ENCODE results near the gene GLDC.
"Not testable (repeated sequence)": the region's sequence is repeated elsewhere in the genome, so short reads cannot be mapped to it uniquely, and the experiment has no call there.

GLDC gene

GRCh38 chr9:6622784-6623183 lies 22.7 kb downstream of the GLDC start:
- peaks cover 15% of the 10 kb centered on the region for H3K27me3 Mint-ChIP-seq
- CTCF ChIA-PET, H3K36me3 Mint-ChIP-seq, DNase-seq, H3K4me1 Mint-ChIP-seq, H3K9me3 Mint-ChIP-seq, H3K27ac Mint-ChIP-seq, H3K4me3 Mint-ChIP-seq: not testable (repeated sequence)

- Mint-ChIP-seq H3K36me3 (no peaks in the 10 kb centered on the region), H3K4me3 (no peak overlapping the region), H3K4me1 (no peaks in the 10 kb centered on the region), H3K27ac (no peak overlapping the region), H3K27me3 (peaks cover 9% of the 10 kb centered on the region), H3K9me3 (no peaks in the 10 kb centered on the region)
- CTCF ChIA-PET = no interaction called here
- no peak for DNase-seq
Measured at GRCh38 chr9:6620796-6621195, 24.7 kb downstream of the GLDC start.

- Mint-ChIP-seq H3K27ac (no peak overlapping the region), H3K36me3 (no peaks in the 10 kb centered on the region), H3K27me3 (peaks cover 6% of the 10 kb centered on the region), H3K9me3 (no peaks in the 10 kb centered on the region), H3K4me3 (no peak overlapping the region), H3K4me1 (no peaks in the 10 kb centered on the region)
- CTCF ChIA-PET = interaction anchor here (0.6 kb wide), 1 partner anchor 18 kb away, joined by 4 read pairs; no protein-coding TSS in a partner anchor
- no peak for DNase-seq
Measured at GRCh38 chr9:6620353-6620752, 25.2 kb downstream of the GLDC start.

GRCh38 chr9:6619909-6620308 lies 25.6 kb downstream of the GLDC start:
- DNase-seq = no peak
- Mint-ChIP-seq H3K4me3 (no peak overlapping the region), H3K36me3 (no peaks in the 10 kb centered on the region), H3K27ac (no peak overlapping the region), H3K27me3 (peaks cover 3% of the 10 kb centered on the region), H3K4me1 (no peaks in the 10 kb centered on the region), H3K9me3 (no peaks in the 10 kb centered on the region)
- CTCF ChIA-PET = interaction anchor here (0.6 kb wide), 1 partner anchor 19 kb away, joined by 4 read pairs; no protein-coding TSS in a partner anchor

GRCh38 chr9:6616951-6617602 lies 28.5 kb downstream of the GLDC start:
- Mint-ChIP-seq H3K27ac (no peak overlapping the region), H3K4me3 (no peak overlapping the region), H3K9me3 (no peaks in the 10 kb centered on the region), H3K36me3 (no peaks in the 10 kb centered on the region), H3K4me1 (no peaks in the 10 kb centered on the region), H3K27me3 (no peaks in the 10 kb centered on the region)
- CTCF ChIA-PET = no interaction called here
- DNase-seq = no peak

GRCh38 chr9:6614489-6614888 lies 31.0 kb downstream of the GLDC start:
- Mint-ChIP-seq H3K4me1 (no peaks in the 10 kb centered on the region), H3K4me3 (no peak overlapping the region), H3K27ac (no peak overlapping the region), H3K36me3 (no peaks in the 10 kb centered on the region), H3K9me3 (no peaks in the 10 kb centered on the region), H3K27me3 (no peaks in the 10 kb centered on the region)
- CTCF ChIA-PET = no interaction called here
- DNase-seq = no peak

- CTCF ChIA-PET = no interaction called here
- Mint-ChIP-seq H3K36me3 (no peaks in the 10 kb centered on the region), H3K4me3 (no peak overlapping the region), H3K27ac (no peak overlapping the region), H3K27me3 (no peaks in the 10 kb centered on the region), H3K4me1 (no peaks in the 10 kb centered on the region), H3K9me3 (no peaks in the 10 kb centered on the region)
- DNase-seq = no peak
Measured at GRCh38 chr9:6611865-6612264, 33.7 kb downstream of the GLDC start.

GRCh38 chr9:6610073-6610472 lies 35.5 kb downstream of the GLDC start:
- DNase-seq = no peak
- Mint-ChIP-seq H3K27ac (no peak overlapping the region), H3K9me3 (no peaks in the 10 kb centered on the region), H3K27me3 (no peaks in the 10 kb centered on the region), H3K4me1 (no peaks in the 10 kb centered on the region), H3K36me3 (no peaks in the 10 kb centered on the region), H3K4me3 (no peak overlapping the region)
- CTCF ChIA-PET = no interaction called here

GRCh38 chr9:6609497-6610016 lies 36.0 kb downstream of the GLDC start:
- Mint-ChIP-seq H3K36me3 (no peaks in the 10 kb centered on the region), H3K9me3 (no peaks in the 10 kb centered on the region), H3K4me1 (no peaks in the 10 kb centered on the region), H3K27ac (no peak overlapping the region), H3K27me3 (no peaks in the 10 kb centered on the region), H3K4me3 (no peak overlapping the region)
- CTCF ChIA-PET = no interaction called here
- no peak for DNase-seq

- Mint-ChIP-seq H3K4me3 (no peak overlapping the region), H3K4me1 (no peaks in the 10 kb centered on the region), H3K9me3 (no peaks in the 10 kb centered on the region), H3K27ac (no peak overlapping the region), H3K27me3 (no peaks in the 10 kb centered on the region), H3K36me3 (no peaks in the 10 kb centered on the region)
- CTCF ChIA-PET = interaction anchor here (0.6 kb wide), 1 partner anchor 1024 kb away, joined by 3 read pairs; no protein-coding TSS in a partner anchor
- DNase-seq = no peak
Measured at GRCh38 chr9:6605202-6605601, 40.3 kb downstream of the GLDC start.

GRCh38 chr9:6600426-6600825 lies 45.1 kb downstream of the GLDC start:
- Mint-ChIP-seq H3K36me3 (no peaks in the 10 kb centered on the region), H3K27ac (no peak overlapping the region), H3K4me1 (peaks cover 5% of the 10 kb centered on the region), H3K4me3 (no peak overlapping the region), H3K27me3 (no peaks in the 10 kb centered on the region), H3K9me3 (no peaks in the 10 kb centered on the region)
- CTCF ChIA-PET = no interaction called here
- no peak for DNase-seq

GRCh38 chr9:6600006-6600405 lies 45.5 kb downstream of the GLDC start:
- H3K4me3 Mint-ChIP-seq = no peak overlapping the region
- DNase-seq = no peak
- CTCF ChIA-PET = no interaction called here
- H3K27me3 Mint-ChIP-seq = no peaks in the 10 kb centered on the region
- no peaks in the 10 kb centered on the region for H3K36me3 Mint-ChIP-seq
- H3K9me3 Mint-ChIP-seq = no peaks in the 10 kb centered on the region
- peaks cover 5% of the 10 kb centered on the region for H3K4me1 Mint-ChIP-seq
- no peak overlapping the region for H3K27ac Mint-ChIP-seq

- H3K36me3 Mint-ChIP-seq = no peaks in the 10 kb centered on the region
- no peaks in the 10 kb centered on the region for H3K27me3 Mint-ChIP-seq
- H3K4me3 Mint-ChIP-seq = no peak overlapping the region
- H3K4me1 Mint-ChIP-seq = peaks cover 5% of the 10 kb centered on the region
- no peak overlapping the region for H3K27ac Mint-ChIP-seq
- DNase-seq = no peak
- H3K9me3 Mint-ChIP-seq = no peaks in the 10 kb centered on the region
- CTCF ChIA-PET = interaction anchor here (1.0 to 1.3 kb wide), 2 partner anchors 13 to 15 kb away, joined by 3 to 4 read pairs; no protein-coding TSS in a partner anchor
Measured at GRCh38 chr9:6598249-6598725, 47.2 kb downstream of the GLDC start.

- Mint-ChIP-seq H3K27me3 (no peaks in the 10 kb centered on the region), H3K27ac (no peak overlapping the region), H3K9me3 (no peaks in the 10 kb centered on the region), H3K4me1 (no peaks in the 10 kb centered on the region), H3K4me3 (no peak overlapping the region), H3K36me3 (no peaks in the 10 kb centered on the region)
- no peak for DNase-seq
- CTCF ChIA-PET = no interaction called here
Measured at GRCh38 chr9:6592791-6593190, 52.7 kb downstream of the GLDC start.

- CTCF ChIA-PET = interaction anchor here (1.1 kb wide), 2 partner anchors 23 to 25 kb away, joined by 3 to 5 read pairs; no protein-coding TSS in a partner anchor
- Mint-ChIP-seq H3K36me3 (no peaks in the 10 kb centered on the region), H3K4me3 (no peak overlapping the region), H3K9me3 (no peaks in the 10 kb centered on the region), H3K4me1 (no peaks in the 10 kb centered on the region), H3K27ac (no peak overlapping the region), H3K27me3 (no peaks in the 10 kb centered on the region)
- no peak for DNase-seq
Measured at GRCh38 chr9:6592231-6592630, 53.3 kb downstream of the GLDC start.
